Thyroid gland (tissue), 4 donors: ENCODE data around the gene SASH3. TPM values are rescaled to one million over a fixed set of nuclear protein-coding genes. Genes with fewer than 3 reads are reported as not detected.

Experiments
- DNase-seq, 2 donors: peaks; one replicate each; pipeline ENCODE4 v3.0.0-alpha.2; 2019
- H3K27ac ChIP-seq, 3 donors: fragments of 200-600 bp; sonication (generic); 1 replicate in 2 of 3; 2 replicates in 1 of 3; pipeline ENCODE4 v1.5.1; 2016 to 2019; ENCODE audit warnings: mild to moderate bottlenecking in 1 of 3, moderate library complexity in 1 of 3
- H3K27me3 ChIP-seq: fragments of 200-600 bp; sonication (generic); one replicate; pipeline ENCODE4 v1.5.1; 2019
- H3K36me3 ChIP-seq, 2 donors: fragments of 200-600 bp; sonication (generic); one replicate each; pipeline ENCODE4 v1.5.1; 2016 to 2019
- H3K4me1 ChIP-seq, 2 donors: fragments of 200-600 bp; sonication (generic); one replicate each; pipeline ENCODE4 v1.5.1; 2017 to 2019
- H3K4me3 ChIP-seq, 3 donors: fragments of 200-600 bp; sonication (generic); replicated peaks in 1 of 3; 1 replicate in 2 of 3; 2 replicates in 1 of 3; pipeline ENCODE4 v1.5.1; 2016; ENCODE audit warnings: mild to moderate bottlenecking in 1 of 3
- H3K9me3 ChIP-seq: fragments of 200-600 bp; sonication (generic); one replicate; pipeline ENCODE4 v1.5.1; 2017
- CTCF ChIP-seq, 6 experiments: fragments of 200-600 bp in 3 of 6; fragments of 450-650 bp in 3 of 6; sonication (generic) in 3 of 6; IDR thresholded peaks; one replicate each; pipeline ENCODE4 v1.5.1; 2016 to 2019; ENCODE audit warnings: antibody characterized with exemption in 6 of 6, mild to moderate bottlenecking in 2 of 6, inconsistent platforms in 1 of 6, moderate library complexity in 1 of 6
- POLR2A ChIP-seq, 2 donors: fragments of 450-650 bp; IDR thresholded peaks; one replicate each; pipeline ENCODE4 v1.6.1; 2017; ENCODE audit warnings: antibody characterized with exemption in 2 of 2, mild to moderate bottlenecking in 2 of 2, moderate library complexity in 1 of 2
- WGBS, 2 donors: methylation state at CpG; one replicate each; pipeline ENCODE4 v1.1.5; 2017; 5-methylcytosine and 5-hydroxymethylcytosine counted together
- intact Hi-C: fragments of 100-400 bp; cut with DNase I; formaldehyde crosslinking; loops from one replicate; pipeline ENCODE4 v1.15.1; 2023
- total RNA-seq, 4 donors: library from RNA; depleted of rRNA; stranded (reverse); fragments of >200 nt; gene quantifications; one replicate each; pipeline ENCODE4 v1.2.3, GENCODE V29; 2016

SASH3 gene
- total RNA-seq, 4 donors from 2014 or later = 1.8 to 7.3 (median 3.0) TPM

- no peaks in the 10 kb centered on the region for H3K4me1 ChIP-seq
- TF ChIP-seq CTCF (IDR thresholded peaks at IDR 0.05) (no peak), POLR2A (IDR thresholded peaks at IDR 0.05) (no peak)
- H3K36me3 ChIP-seq = no peaks in the 10 kb centered on the region
- no peak overlapping the region for H3K27ac ChIP-seq
- intact Hi-C loops = no loop called here
- no peaks in the 10 kb centered on the region for H3K9me3 ChIP-seq
- no peaks in the 10 kb centered on the region for H3K27me3 ChIP-seq
- no peak for DNase-seq
- H3K4me3 ChIP-seq = no peak overlapping the region
- WGBS, 2 donors = 83 to 87% methylated on average over 10 of the region's 14 CpGs
Observed at GRCh38 chrX:129771266-129771995, 8.3 kb upstream of the SASH3 start.

GRCh38 chrX:129772796-129773431, 6.8 kb upstream of the SASH3 start:
- H3K27ac ChIP-seq = no peak overlapping the region
- TF ChIP-seq POLR2A (IDR thresholded peaks at IDR 0.05) = no peak
- TF ChIP-seq CTCF (IDR thresholded peaks at IDR 0.05) = no peak
- peak in 1 of 2 donors; percentile 8 for DNase-seq
- H3K9me3 ChIP-seq = no peaks in the 10 kb centered on the region
- H3K27me3 ChIP-seq = no peaks in the 10 kb centered on the region
- intact Hi-C loops = no loop called here
- H3K4me1 ChIP-seq = no peaks in the 10 kb centered on the region
- WGBS, 2 donors = 76 to 88% methylated on average over 6 to 7 of the region's 14 CpGs
- no peaks in the 10 kb centered on the region for H3K36me3 ChIP-seq
- H3K4me3 ChIP-seq = no peak overlapping the region

- 92 to 98% methylated on average over 4 of the region's 4 CpGs for WGBS, 2 donors
Observed at GRCh38 chrX:129773649-129774458, 5.9 kb upstream of the SASH3 start.

GRCh38 chrX:129777218-129778030, 2.3 kb upstream of the SASH3 start:
- no peak for TF ChIP-seq CTCF (IDR thresholded peaks at IDR 0.05)
- no peak for TF ChIP-seq POLR2A (IDR thresholded peaks at IDR 0.05)
- intact Hi-C loops = no loop called here
- peak; percentile 13 to 25 for DNase-seq
- no peaks in the 10 kb centered on the region for H3K36me3 ChIP-seq
- WGBS, 2 donors = 46 to 64% methylated on average over 12 to 26 of the region's 30 CpGs
- no peak overlapping the region for H3K4me3 ChIP-seq
- H3K4me1 ChIP-seq = no peaks in the 10 kb centered on the region
- H3K27ac ChIP-seq = peak overlapping the region in 1 of 3 donors; percentile 27
- no peaks in the 10 kb centered on the region for H3K27me3 ChIP-seq
- no peaks in the 10 kb centered on the region for H3K9me3 ChIP-seq

More at GRCh38 chrX:129773649-129774458, 5.9 kb upstream of the SASH3 start:
- Histone ChIP-seq H3K9me3 (no peaks in the 10 kb centered on the region), H3K4me3 (no peak overlapping the region), H3K4me1 (no peaks in the 10 kb centered on the region), H3K36me3 (no peaks in the 10 kb centered on the region), H3K27me3 (no peaks in the 10 kb centered on the region), H3K27ac (no peak overlapping the region)
- DNase-seq = no peak
- intact Hi-C loops = no loop called here
- TF ChIP-seq POLR2A (IDR thresholded peaks at IDR 0.05) = no peak
- TF ChIP-seq CTCF (IDR thresholded peaks at IDR 0.05) = no peak
